Central memory CD8-positive, alpha-beta T cell (primary cell): Measurements from ENCODE around the gene ZBTB25.
A peak's percentile ranks its signal among the peaks of the same experiment; 100 is the strongest.
"Not testable (repeated sequence)": the region's sequence is repeated elsewhere in the genome, so short reads cannot be mapped to it uniquely, and the experiment has no call there.

Experiments
- ATAC-seq: fragments of 150-1000 bp; cut with Tn5 transposase; replicated peaks from 2 replicates; pipeline ENCODE4 v1.10.0; 2022; ENCODE audit warnings: mild to moderate bottlenecking, moderate FRiP score, moderate number of reproducible peaks; ENCODE audit not compliant: poor library complexity, severe bottlenecking; ENCODE audit errors: extremely low read depth
- DNase-seq, 2 donors: peaks; one replicate each; pipeline ENCODE4 v3.0.0; 2021; ENCODE audit warnings: low spot score in 2 of 2
- H3K27ac Mint-ChIP-seq: one replicate; pipeline ENCODE4 v1.8.0; 2022; ENCODE audit warnings: low read depth, mild to moderate bottlenecking, moderate library complexity, mixed read lengths
- H3K27me3 Mint-ChIP-seq: one replicate; pipeline ENCODE4 v1.8.0; 2022; ENCODE audit warnings: mixed read lengths
- H3K36me3 Mint-ChIP-seq: one replicate; pipeline ENCODE4 v1.8.0; 2022; ENCODE audit warnings: mild to moderate bottlenecking, moderate library complexity, mixed read lengths; ENCODE audit not compliant: insufficient read depth
- H3K4me1 Mint-ChIP-seq: one replicate; pipeline ENCODE4 v1.8.0; 2022; ENCODE audit warnings: mixed read lengths
- H3K4me3 Mint-ChIP-seq: one replicate; pipeline ENCODE4 v1.8.0; 2022; ENCODE audit warnings: mild to moderate bottlenecking, moderate library complexity, mixed read lengths
- H3K9me3 Mint-ChIP-seq: one replicate; pipeline ENCODE4 v1.8.0; 2022; ENCODE audit warnings: mixed read lengths

Gene ZBTB25

GRCh38 chr14:64536488-64537245 lies 33.0 kb upstream of the ZBTB25 start:
- Mint-ChIP-seq H3K9me3 (no peaks in the 10 kb centered on the region), H3K27me3 (no peaks in the 10 kb centered on the region), H3K27ac (no peak overlapping the region), H3K36me3 (peaks cover 17% of the 10 kb centered on the region), H3K4me1 (peaks cover 25% of the 10 kb centered on the region), H3K4me3 (no peak overlapping the region)
- no peak for DNase-seq
- ATAC-seq = no peak

- H3K4me1 Mint-ChIP-seq = peaks cover 14% of the 10 kb centered on the region
- H3K4me3 Mint-ChIP-seq = no peak overlapping the region
- ATAC-seq = no peak
- H3K27ac Mint-ChIP-seq = peak overlapping the region; percentile 61
- no peak for DNase-seq
- H3K36me3 Mint-ChIP-seq = peaks cover 12% of the 10 kb centered on the region
- no peaks in the 10 kb centered on the region for H3K27me3 Mint-ChIP-seq
- no peaks in the 10 kb centered on the region for H3K9me3 Mint-ChIP-seq
Measured at GRCh38 chr14:64531567-64531966, 27.9 kb upstream of the ZBTB25 start.

- no peak overlapping the region for H3K4me3 Mint-ChIP-seq
- H3K36me3 Mint-ChIP-seq = peaks cover 21% of the 10 kb centered on the region
- no peak overlapping the region for H3K27ac Mint-ChIP-seq
- no peaks in the 10 kb centered on the region for H3K9me3 Mint-ChIP-seq
- no peaks in the 10 kb centered on the region for H3K27me3 Mint-ChIP-seq
- peaks cover 19% of the 10 kb centered on the region for H3K4me1 Mint-ChIP-seq
- ATAC-seq (no peak), DNase-seq (no peak)
Measured at GRCh38 chr14:64525354-64525753, 21.7 kb upstream of the ZBTB25 start.

- peaks cover 19% of the 10 kb centered on the region for H3K36me3 Mint-ChIP-seq
- no peak overlapping the region for H3K4me3 Mint-ChIP-seq
- H3K27me3 Mint-ChIP-seq = no peaks in the 10 kb centered on the region
- no peak for DNase-seq
- ATAC-seq = no peak
- peaks cover 17% of the 10 kb centered on the region for H3K4me1 Mint-ChIP-seq
- H3K27ac Mint-ChIP-seq = no peak overlapping the region
- H3K9me3 Mint-ChIP-seq = no peaks in the 10 kb centered on the region
Measured at GRCh38 chr14:64522591-64523355, 19.1 kb upstream of the ZBTB25 start.

- ATAC-seq = no peak
- no peak for DNase-seq
- Mint-ChIP-seq H3K4me1 (peaks cover 27% of the 10 kb centered on the region), H3K36me3 (peaks cover 12% of the 10 kb centered on the region), H3K9me3 (no peaks in the 10 kb centered on the region), H3K4me3 (no peak overlapping the region), H3K27me3 (no peaks in the 10 kb centered on the region), H3K27ac (peak overlapping the region; percentile 29)
Measured at GRCh38 chr14:64520699-64521098, 17.1 kb upstream of the ZBTB25 start.

GRCh38 chr14:64518229-64518628 lies 14.6 kb upstream of the ZBTB25 start:
- Mint-ChIP-seq H3K27me3 (no peaks in the 10 kb centered on the region), H3K27ac (peak overlapping the region; percentile 46), H3K9me3 (no peaks in the 10 kb centered on the region), H3K4me3 (no peak overlapping the region), H3K36me3 (peaks cover 12% of the 10 kb centered on the region), H3K4me1 (peaks cover 45% of the 10 kb centered on the region)
- DNase-seq (no peak), ATAC-seq (no peak)

- not testable (repeated sequence) for H3K9me3 Mint-ChIP-seq, ATAC-seq, DNase-seq, H3K4me3 Mint-ChIP-seq, H3K27me3 Mint-ChIP-seq
- Mint-ChIP-seq H3K27ac (peak overlapping the region; percentile 46), H3K4me1 (peaks cover 46% of the 10 kb centered on the region), H3K36me3 (peaks cover 12% of the 10 kb centered on the region)
Measured at GRCh38 chr14:64517667-64518066, 14.0 kb upstream of the ZBTB25 start.

GRCh38 chr14:64516969-64517368 lies 13.3 kb upstream of the ZBTB25 start:
- Mint-ChIP-seq H3K27me3 (no peaks in the 10 kb centered on the region), H3K9me3 (no peaks in the 10 kb centered on the region), H3K27ac (peak overlapping the region; percentile 44), H3K36me3 (peaks cover 12% of the 10 kb centered on the region), H3K4me1 (peaks cover 46% of the 10 kb centered on the region), H3K4me3 (peak overlapping the region; percentile 37)
- ATAC-seq = no peak
- no peak for DNase-seq

- no peak overlapping the region for H3K4me3 Mint-ChIP-seq
- H3K27me3 Mint-ChIP-seq = no peaks in the 10 kb centered on the region
- no peak for DNase-seq
- no peaks in the 10 kb centered on the region for H3K9me3 Mint-ChIP-seq
- H3K4me1 Mint-ChIP-seq = peaks cover 63% of the 10 kb centered on the region
- H3K36me3 Mint-ChIP-seq = peaks cover 13% of the 10 kb centered on the region
- no peak overlapping the region for H3K27ac Mint-ChIP-seq
- ATAC-seq = no peak
Measured at GRCh38 chr14:64515053-64515452, 11.4 kb upstream of the ZBTB25 start.

GRCh38 chr14:64513271-64513670 lies 9.6 kb upstream of the ZBTB25 start:
- no peak for DNase-seq
- no peak for ATAC-seq
- H3K9me3 Mint-ChIP-seq = no peaks in the 10 kb centered on the region
- H3K27ac Mint-ChIP-seq = no peak overlapping the region
- H3K4me3 Mint-ChIP-seq = no peak overlapping the region
- H3K36me3 Mint-ChIP-seq = peaks cover 9% of the 10 kb centered on the region
- no peaks in the 10 kb centered on the region for H3K27me3 Mint-ChIP-seq
- peaks cover 72% of the 10 kb centered on the region for H3K4me1 Mint-ChIP-seq

- Mint-ChIP-seq H3K4me3 (peak overlapping the region; percentile 91), H3K27me3 (no peaks in the 10 kb centered on the region), H3K4me1 (peaks cover 74% of the 10 kb centered on the region), H3K9me3 (no peaks in the 10 kb centered on the region), H3K27ac (peak overlapping the region; percentile 60), H3K36me3 (peaks cover 14% of the 10 kb centered on the region)
- peak; percentile 49 for DNase-seq
- peak; percentile 60 for ATAC-seq
Measured at GRCh38 chr14:64510825-64511671, 7.4 kb upstream of the ZBTB25 start.

- DNase-seq (no peak), ATAC-seq (no peak)
- peaks cover 29% of the 10 kb centered on the region for H3K36me3 Mint-ChIP-seq
- no peaks in the 10 kb centered on the region for H3K27me3 Mint-ChIP-seq
- no peaks in the 10 kb centered on the region for H3K9me3 Mint-ChIP-seq
- peak overlapping the region; percentile 91 for H3K4me3 Mint-ChIP-seq
- peak overlapping the region; percentile 60 for H3K27ac Mint-ChIP-seq
- peaks cover 78% of the 10 kb centered on the region for H3K4me1 Mint-ChIP-seq
Measured at GRCh38 chr14:64509036-64509435, 5.4 kb upstream of the ZBTB25 start.
